ENCODE measurements around the gene HMGXB4.

The HMGXB4 gene

DNA sequence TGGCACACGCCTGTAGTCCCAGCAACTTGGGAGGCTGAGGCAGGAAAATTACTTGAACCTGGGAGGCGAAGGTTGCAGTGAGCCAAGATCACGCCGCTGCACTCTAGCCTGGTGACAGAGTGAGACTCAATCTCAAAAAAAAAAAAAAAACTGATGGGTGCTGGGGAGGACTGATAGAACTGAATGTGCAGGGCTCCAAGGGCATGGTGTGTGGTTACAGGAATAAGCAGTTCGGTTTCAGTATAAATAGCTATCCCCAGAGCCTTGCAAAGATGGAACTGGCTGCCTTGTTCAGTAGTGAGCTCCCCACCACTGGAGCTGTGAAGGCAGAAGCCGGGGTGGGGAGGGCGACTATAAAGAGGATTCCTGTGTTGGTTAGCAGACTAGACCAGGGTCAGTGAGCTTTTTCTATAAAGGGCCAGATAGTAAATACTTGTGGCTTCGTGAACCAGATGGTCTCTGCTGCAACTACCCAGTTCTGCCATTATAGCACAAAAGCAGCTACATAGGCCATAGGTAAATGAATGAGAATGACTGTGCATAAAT lies 48.3 kb downstream of the HMGXB4 start:
- H3K4me3 ChIP-seq (ENCODE audit: low read length) = no peak overlapping the region

DNA sequence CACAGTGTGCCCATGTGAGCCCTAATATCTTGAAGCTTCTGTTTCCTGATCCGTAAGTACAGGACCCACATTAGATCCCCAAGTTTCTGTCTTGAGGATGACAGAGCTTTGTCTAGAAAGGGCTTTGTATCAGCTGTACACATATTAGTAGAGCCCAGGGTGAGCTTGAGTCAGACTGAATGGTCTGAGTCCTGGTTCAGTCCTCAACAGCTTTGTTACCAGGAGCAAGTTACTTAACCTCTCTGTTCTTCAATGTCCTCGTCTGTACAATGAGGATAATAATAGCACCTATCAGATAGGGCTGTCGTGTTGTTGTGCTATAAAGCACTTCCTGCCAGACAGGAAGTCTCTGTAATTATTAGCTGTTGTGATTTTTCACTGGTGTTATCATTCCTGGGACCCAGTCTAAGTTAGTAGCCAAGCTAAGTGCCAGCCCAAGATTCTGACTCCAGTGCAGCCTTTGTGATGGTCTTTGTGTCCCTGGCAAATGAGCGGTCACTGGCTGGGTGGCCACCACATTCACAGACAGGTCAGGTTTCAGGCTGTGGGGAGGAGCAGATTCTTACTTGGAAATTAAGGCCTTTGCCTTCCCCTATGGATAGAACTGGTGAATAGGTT lies 49.2 kb downstream of the HMGXB4 start:
- DNase-seq (ENCODE audit: low read depth, low spot score) = no peak
- H3K4me3 ChIP-seq (ENCODE audit: low read length) = no peak overlapping the region

More for the DNA sequence above, 48.3 kb downstream of the HMGXB4 start:
- no peak for DNase-seq (ENCODE audit: low read depth, low spot score)

DNA sequence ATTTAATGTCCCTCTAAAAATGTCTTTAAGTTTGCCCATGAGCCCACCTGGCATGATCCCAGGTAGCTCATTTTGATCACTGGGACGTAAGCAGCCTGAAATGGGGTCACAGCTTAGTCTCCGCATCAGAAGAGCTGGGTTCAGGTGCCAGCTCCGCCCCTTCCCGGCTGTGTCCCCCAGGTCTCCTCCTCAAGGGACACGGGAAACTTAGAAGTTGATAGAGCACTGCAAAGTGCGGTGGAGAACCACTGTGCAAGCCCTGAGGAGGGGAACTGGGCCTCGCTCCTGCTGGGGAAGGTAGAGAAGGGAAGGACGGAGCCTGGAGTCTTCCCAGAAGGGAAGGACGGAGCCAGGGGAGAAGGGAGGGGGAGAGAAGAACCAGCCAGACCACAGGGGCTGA lies 50.1 kb downstream of the HMGXB4 start:
- no peak overlapping the region for H3K4me3 ChIP-seq (ENCODE audit: low read length)

DNA sequence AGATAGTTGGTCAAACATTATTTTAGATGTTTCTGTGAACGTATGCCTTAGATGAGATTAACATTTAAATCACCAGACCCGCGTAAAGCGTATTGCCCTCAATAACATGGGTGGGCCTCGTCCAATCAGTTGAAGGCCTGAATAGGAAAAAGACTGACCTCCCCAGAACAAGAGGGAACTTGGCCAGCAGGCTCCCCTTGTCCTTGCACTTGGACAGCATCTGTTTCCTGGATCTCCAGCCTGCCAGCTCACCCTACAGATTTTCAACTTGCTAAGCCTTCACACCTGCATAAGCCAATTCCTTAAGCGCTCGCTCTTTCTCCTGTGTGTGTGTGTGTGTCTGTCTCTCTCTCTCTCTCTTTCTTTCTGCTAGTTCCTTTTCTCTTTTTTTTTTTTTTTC lies 50.6 kb downstream of the HMGXB4 start:
- DNase-seq (ENCODE audit: low read depth, low spot score) = no peak
- no peak overlapping the region for H3K4me3 ChIP-seq (ENCODE audit: low read length)

More for the DNA sequence above, 50.1 kb downstream of the HMGXB4 start:
- no peak for DNase-seq (ENCODE audit: low read depth, low spot score)

DNA sequence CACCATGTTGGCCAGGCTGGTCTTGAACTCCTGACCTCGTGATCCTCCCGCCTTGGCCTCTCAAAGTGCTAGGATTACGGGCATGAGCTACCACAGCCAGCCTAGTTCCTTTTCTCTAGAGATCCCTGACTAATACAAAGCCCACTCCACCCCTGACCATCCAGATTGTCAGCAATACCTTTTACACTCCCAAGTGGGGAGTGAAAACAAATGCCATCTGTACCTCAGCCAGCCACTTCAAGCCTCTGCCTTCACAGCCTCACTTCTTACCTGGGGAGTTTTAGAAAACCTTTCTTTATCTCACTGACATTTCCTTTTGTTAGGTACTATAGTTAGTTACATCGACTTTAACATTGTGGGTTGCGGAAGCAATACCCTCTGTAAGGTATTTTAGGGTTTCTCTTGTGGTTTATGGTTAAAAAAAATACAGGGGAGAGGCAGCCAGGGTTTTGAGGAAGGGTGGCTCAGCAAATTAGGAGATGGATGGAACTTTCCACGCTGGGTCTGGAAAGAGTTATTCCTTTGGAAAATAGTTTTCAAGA lies 51.3 kb downstream of the HMGXB4 start:
- no peak overlapping the region for H3K4me3 ChIP-seq (ENCODE audit: low read length)
- DNase-seq (ENCODE audit: low read depth, low spot score) = peak; percentile 41

DNA sequence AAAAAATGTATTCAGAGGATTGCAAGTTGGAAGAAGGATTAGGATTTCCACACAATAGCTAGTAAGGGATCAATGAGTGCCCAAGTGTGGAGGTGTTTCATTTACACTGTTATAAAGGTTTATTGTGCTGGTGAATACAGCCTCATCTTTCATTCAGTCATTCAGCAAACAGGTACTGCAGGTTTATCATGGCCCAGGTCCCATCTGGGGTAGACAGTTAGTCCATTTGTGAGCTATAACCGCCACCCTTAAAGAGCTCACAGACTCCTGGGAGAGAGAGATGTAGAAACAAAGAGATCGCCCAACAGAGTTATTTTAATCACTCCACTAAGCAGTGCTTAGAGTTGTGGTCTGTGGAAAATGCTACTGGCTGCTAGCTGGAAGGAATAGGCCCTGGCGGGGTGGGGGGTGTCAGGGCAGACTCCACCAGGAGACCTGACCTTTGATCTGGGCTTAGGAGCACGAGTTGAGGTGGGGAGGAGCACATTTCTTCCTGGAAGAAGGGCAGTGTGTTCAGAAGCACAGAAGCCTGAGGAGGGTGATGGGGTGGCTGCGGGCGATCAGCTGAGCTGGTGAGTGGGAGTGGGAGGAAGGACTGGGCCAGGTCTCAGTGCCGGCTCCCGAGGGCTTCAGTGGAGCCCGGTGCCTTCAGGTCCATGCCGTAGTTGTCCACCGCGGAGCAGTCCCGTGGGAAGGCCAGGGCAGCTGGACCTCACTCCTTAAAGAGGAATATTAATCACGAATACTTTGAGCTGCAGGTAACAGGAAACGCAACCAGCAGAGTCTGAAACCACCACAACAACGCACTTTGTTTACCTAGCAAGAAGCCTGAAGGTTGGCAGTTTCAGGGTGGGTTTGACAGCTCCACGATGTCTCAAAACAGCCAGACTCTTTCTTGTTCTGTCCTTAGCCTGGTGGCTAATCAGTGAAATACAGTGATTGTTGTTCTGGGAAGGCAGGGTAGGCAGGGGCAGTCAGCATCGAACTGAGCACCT lies 53.6 kb downstream of the HMGXB4 start:
- H3K4me3 ChIP-seq (ENCODE audit: low read length) = no peak overlapping the region
- no peak for DNase-seq (ENCODE audit: low read depth, low spot score)

DNA sequence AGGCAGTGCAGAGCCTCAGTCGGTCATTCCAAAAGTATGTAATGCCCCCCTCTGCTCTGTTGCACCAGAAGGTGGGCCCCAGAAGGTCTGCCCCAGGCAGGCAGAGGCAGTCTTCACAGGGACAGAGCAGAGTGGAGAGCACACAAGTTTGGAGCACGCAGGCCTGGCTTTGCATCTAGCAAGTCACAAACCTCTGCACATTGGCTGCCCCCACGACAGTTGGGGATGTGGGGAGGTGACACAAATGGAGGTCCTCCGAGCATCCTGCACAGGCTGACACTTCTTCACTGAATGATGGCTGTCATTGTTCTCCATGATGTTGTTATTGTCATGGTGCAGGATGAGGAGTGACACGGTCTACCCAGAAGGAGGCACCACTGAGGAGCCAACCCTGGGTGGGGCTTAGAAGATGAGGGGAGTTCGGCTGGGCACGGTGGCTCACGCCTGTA lies 54.3 kb downstream of the HMGXB4 start:
- H3K4me3 ChIP-seq (ENCODE audit: low read length) = no peak overlapping the region
- DNase-seq (ENCODE audit: low read depth, low spot score) = no peak

DNA sequence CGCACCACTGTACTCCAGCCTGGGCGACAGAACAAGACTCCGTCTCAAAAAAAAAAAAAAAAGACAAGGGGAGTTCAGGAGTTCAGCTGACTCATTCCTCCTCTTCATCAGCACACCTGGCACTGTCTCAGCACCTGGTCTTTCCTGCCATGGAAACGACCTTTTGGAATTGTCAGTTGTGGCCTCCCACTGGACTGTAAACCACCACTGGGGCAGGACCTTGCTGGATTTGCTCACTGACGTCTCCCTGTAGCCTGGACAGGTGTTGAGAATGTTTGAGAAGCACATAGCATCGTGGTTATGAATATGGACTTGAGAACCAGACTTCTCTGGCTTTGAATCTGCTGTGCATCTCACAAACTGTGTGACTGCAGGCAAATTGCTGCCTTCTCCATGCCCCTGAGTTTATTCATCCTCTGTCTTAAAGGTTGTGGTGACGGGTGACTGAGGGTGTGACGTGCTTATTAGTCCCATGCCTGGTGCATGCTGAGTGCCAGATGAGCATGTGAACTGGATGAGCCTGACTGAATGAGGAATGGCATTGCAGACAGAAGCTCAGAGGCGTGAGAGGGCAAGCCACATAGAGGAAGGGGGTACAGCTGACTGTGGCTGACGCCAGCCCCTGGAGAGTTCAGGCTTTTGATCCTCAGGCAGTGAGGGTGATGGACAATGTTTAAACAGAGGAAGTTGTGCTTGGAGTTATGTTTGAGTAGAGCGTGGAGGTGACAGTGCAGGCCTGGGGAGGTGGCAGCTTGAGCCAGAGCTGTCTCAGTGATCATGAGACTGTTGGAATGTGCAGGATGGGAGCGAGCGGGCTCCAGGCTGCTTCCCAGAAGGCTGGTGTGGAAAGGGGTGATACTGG lies 55.1 kb downstream of the HMGXB4 start:
- H3K4me3 ChIP-seq (ENCODE audit: low read length) = no peak overlapping the region
- DNase-seq (ENCODE audit: low read depth, low spot score) = no peak

DNA sequence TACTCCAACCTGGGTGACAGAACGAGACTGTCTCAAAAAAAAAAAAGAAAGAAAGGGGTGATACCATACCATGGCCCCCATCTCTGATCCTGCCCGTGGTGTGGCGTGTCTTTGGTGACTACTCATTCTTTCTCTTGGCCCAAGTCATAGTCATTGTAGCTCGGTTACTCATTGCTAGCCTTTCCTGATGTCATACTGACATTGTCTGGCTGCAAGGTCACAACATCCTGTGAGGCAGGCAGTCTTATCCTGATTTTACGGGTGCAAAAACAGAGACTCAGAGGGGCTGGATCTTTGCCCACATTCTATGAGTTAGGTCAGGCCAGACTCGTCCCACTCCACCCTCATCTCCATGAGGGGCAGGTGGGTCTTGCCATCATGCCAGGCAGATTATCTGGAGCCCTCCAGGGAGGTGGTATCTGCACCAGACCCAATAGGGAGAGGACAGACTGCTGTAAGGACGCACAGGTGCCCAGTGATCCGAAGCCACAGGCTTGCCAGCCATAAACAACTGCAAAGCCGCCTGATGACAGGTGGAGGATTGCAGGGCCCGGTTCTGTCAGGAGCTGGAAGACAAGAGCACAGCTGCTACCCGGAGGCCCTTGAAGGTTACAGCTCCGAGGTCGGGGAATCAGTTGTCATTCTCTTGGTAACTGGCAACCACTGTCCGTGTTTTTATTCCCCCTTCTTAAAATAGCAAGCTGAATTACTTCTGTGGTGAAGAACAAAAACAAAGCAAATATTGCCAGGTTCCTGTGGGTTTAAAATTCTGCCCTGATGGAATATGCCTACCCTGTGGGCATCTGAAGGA lies 56.2 kb downstream of the HMGXB4 start:
- no peak overlapping the region for H3K4me3 ChIP-seq (ENCODE audit: low read length)
- no peak for DNase-seq (ENCODE audit: low read depth, low spot score)

DNA sequence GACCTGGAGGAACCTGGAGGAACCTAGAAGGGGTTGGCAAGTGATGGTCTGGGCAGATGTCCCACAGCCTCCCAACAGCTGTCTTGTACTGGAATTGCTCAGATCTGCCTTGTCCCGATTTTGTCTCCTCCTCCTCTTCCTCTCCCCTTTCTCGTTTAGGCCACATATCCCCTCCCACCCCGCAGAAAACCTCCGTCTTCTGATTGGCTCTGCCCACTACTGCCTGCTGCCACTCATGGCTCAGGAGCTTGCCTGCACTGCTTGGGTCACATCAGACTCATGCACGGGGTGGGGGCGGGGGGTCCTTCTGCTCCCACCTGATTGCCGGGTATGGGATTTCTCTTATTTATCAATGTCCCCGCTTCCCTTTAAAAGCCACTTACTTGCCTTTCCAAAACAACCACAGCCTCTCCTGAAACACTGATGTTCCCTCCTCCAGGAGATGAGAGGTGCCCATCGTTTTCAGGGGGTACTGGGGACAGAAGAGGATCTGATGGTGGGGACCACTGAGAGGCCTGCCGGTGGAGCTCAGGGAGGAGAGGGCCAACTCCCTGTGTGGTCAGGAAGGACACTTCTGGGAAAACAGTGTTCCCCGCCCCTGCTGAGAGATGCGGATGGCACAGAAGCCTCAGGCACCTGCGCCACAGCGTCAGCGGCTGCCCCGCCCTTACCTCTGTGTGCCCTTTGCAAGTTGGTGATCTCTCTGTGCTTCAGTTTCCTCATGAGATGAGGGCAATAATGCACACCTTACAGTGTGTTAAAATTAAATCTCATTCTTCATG lies 57.1 kb downstream of the HMGXB4 start:
- DNase-seq (ENCODE audit: low read depth, low spot score) = no peak
- no peak overlapping the region for H3K4me3 ChIP-seq (ENCODE audit: low read length)

DNA sequence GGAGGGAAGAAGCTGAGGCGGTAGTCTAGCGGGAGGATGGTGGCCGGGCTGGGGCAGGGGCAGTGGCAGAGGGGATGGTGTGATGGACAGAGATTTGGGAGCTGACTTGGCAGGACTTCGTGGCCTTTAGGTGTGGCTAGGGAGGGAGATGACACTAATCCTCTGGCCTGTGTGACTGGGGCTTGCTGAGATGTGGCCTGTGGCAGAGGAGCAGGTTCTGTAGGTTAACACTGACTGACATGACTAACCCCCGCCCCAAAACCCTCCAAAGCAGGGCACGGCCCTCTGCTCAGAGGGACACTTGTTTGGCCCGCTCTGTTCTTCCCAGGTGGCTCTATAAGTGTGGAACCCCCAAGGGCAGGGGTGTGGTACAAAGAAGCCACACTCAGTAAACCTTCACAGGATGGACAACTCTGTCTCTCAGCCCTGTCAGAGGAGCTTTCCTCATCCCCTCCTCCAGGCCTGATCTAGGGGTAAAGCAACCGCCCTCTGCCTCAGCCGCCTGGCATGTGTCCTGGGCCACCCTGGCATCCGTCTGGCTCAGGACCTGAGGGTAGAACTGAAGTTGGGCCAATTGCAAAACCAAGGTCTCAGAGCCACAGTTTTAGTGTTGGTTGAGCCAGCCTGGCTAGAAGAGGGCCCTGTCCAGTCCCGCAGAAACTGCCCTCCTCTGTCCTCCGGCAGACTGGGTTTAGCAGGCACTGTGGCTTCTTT lies 58.0 kb downstream of the HMGXB4 start:
- no peak for DNase-seq (ENCODE audit: low read depth, low spot score)
- no peak overlapping the region for H3K4me3 ChIP-seq (ENCODE audit: low read length)

DNA sequence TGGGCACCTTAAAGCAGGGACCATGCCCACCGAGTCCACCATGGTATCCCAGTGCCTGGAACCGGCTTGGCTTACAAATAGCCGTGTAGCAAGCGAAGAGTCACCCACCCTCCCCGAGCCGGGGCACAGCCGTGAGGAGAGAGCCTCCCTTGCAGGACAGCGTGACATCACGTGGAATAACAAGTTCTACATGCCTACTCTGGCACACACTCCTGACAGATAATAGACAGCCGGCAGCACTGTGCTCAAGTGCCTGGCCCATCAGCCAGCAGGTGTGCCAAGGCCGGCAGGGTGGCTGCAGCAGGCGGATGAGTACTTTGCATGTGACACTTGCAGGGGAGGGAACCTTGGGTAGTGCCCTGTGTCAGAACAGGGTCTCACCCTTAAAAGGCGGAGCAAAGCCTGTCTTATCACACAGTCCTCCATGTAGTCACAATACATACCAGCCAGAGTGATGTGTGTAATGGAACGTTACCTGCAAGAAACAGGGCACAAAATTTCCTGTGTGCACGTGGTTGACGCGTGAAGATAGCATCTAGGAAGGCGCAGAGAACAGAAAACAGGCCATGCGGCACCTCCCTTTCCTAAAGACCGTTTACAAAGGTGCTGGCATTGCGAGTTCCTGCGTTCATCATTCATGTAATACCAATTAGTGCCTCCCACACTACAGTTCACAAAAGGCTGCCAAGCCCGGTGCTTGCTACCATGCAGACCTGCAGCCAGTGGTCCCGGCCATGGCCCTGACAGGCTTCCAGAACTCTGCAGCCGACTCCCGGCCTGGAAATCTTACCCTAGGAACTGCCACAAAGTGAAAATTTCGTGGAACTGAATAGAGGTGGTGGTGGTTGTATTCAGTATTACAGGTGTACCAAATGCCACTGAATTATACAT lies 58.8 kb downstream of the HMGXB4 start:
- H3K4me3 ChIP-seq (ENCODE audit: low read length) = no peak overlapping the region
- no peak for DNase-seq (ENCODE audit: low read depth, low spot score)

DNA sequence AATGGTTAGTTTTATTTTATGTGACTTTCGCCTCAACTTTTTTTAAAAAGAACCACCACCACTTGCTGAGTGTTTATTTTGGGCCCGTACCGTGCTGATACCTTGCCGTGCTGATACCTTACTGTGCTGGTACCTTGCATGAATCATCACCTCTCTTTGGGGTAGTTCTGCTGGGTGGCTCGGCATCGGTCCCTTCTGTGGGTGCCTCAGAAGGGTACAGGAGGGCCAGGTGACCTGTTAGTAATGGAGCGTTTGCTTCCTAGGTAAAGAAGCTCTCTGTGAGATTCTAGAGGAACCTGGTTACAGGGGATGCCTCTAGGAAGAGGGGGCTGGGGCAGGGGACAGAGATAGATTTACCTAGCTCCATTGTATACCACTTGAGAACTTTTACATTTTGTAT lies 59.5 kb downstream of the HMGXB4 start:
- DNase-seq (ENCODE audit: low read depth, low spot score) = no peak
- no peak overlapping the region for H3K4me3 ChIP-seq (ENCODE audit: low read length)

DNA sequence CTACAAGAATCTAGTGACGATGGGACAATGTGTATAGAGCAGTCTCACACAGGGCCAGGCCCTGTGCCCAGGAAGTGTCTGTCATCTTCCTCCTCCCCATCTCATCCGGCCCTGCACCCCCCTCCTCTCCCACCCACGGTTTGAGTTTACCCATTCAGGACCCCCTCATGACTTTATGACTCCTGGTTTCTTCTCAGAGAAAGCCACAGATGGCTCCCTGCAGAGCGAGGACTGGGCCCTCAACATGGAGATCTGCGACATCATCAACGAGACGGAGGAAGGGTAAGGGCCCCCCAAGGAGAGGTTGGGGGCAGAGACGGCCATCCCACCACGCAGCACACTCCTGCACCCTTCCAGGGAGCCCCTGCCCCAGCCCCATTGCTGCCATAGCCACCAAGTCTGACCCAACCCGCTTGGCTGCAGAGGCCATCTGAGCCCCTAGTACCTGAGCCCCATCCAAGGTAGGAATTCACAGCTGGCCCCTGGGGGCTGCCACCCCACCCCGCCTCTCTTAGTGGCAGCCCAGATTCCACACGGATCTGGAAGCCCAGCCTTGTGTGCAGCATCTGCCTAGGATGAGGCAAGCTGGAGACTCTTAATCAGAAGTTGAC lies 60.5 kb downstream of the HMGXB4 start:
- DNase-seq (ENCODE audit: low read depth, low spot score) = no peak
- no peak overlapping the region for H3K4me3 ChIP-seq (ENCODE audit: low read length)

DNA sequence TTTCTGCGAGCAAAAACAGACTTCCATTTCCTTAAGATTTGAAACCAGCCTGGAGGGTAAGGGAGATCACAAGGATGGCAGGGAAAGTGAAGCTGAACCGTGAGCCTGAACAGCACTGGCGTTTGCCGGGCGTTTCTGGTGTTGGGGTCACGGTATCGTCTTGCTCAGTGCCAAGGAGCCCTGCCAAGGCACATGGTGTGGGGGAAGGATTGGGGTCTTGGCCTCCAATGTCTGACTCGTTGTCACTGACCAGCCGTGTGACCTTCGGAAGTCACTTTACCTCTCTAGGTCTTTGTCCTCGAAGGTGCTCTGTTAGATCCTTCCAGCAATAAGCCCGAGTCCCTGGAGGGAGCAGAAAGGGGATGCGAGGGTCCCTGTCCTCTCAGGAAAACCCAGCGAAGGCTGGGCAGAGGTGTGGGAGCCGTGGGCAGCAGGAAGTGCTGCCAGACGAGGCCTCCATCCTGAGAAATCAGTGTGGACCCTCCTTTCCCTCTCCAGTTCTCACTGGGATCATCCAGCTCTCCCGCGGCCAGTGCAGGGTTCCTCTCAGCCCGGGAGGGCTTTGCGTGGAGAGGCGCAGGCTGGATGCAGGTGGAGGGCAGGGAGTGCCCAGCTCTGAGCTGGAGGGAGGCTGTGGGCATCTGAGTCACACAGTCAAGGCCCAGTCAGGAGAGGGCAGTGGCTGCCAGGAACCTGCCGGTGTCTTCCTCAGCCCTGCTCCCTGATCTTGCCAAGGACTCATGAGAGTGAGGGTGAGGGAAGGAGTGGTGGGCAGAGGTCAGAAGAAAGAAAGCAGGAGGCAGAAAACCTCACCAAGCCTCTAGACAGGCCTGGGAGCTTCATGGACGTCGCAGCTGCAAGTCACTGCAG lies 61.3 kb downstream of the HMGXB4 start:
- H3K4me3 ChIP-seq (ENCODE audit: low read length) = no peak overlapping the region
- no peak for DNase-seq (ENCODE audit: low read depth, low spot score)

Data from Jurkat, Clone E6-1 (cell line).